HEK293 (cell line): ENCODE data around the gene FOXN1.
A peak's percentile ranks its signal among the peaks of the same experiment; 100 is the strongest.

Source experiments
- CTCF ChIA-PET: fragments of 350-600 bp; formaldehyde crosslinking; extraction: SDS; loops from one replicate; lab custom pipeline; 2021; ENCODE audit warnings: antibody characterized with exemption; lab: Yijun Ruan, JAX
- POLR2A ChIA-PET: fragments of 300-600 bp; formaldehyde crosslinking; extraction: SDS; loops from one replicate; lab custom pipeline; 2020; ENCODE audit warnings: antibody characterized with exemption, inconsistent platforms; lab: Yijun Ruan, JAX
- H3K27ac ChIP-seq: fragments of 200-500 bp; sonication (Bioruptor generic); 2 replicates; pipeline ENCODE4 v1.5.1; 2014; ENCODE audit warnings: low read depth, low read length, control low read depth, inconsistent platforms; ENCODE audit errors: extremely low read depth
- H3K36me3 ChIP-seq, 2 experiments: fragments of 200-500 bp in 1 of 2; sonication (Bioruptor generic) in 1 of 2; 1 replicate in 1 of 2; 2 replicates in 1 of 2; pipeline ENCODE4 v1.5.1; 2014 to 2017; ENCODE audit warnings: inconsistent platforms in 2 of 2, low read length in 2 of 2; ENCODE audit not compliant: control insufficient read depth in 2 of 2, insufficient read depth in 1 of 2
- H3K4me1 ChIP-seq: fragments of 200-500 bp; sonication (Bioruptor generic); 2 replicates; pipeline ENCODE4 v1.5.1; 2014; ENCODE audit warnings: mild to moderate bottlenecking, low read length, inconsistent platforms; ENCODE audit not compliant: control insufficient read depth, insufficient read depth
- H3K4me3 ChIP-seq: 2 replicates; pipeline ENCODE4 v1.5.1; 2011; ENCODE audit warnings: low read depth, mild to moderate bottlenecking, control low read depth, low read length, moderate library complexity
- H3K9me3 ChIP-seq: fragments of 200-500 bp; sonication (Bioruptor generic); 2 replicates; pipeline ENCODE4 v1.5.1; 2014; ENCODE audit warnings: low read depth, low read length, inconsistent platforms; ENCODE audit not compliant: control insufficient read depth, insufficient read depth
- BCL6B ChIP-seq: fragments of 450-650 bp; formaldehyde crosslinking; IDR thresholded peaks from 2 replicates; pipeline ENCODE4 v1.5.1; 2017; ENCODE audit warnings: missing biosample characterization, missing genetic modification characterization
- GFI1B ChIP-seq: fragments of 450-650 bp; formaldehyde crosslinking; IDR thresholded peaks from 2 replicates; pipeline ENCODE4 v1.5.1; 2016; ENCODE audit warnings: missing biosample characterization, missing genetic modification characterization
- OVOL3 ChIP-seq: fragments of 450-650 bp; formaldehyde crosslinking; IDR thresholded peaks from 2 replicates; pipeline ENCODE4 v1.5.1; 2016; ENCODE audit warnings: missing biosample characterization, missing genetic modification characterization
- SCRT1 ChIP-seq: fragments of 450-650 bp; formaldehyde crosslinking; IDR thresholded peaks from 2 replicates; pipeline ENCODE4 v1.5.1; 2016; ENCODE audit warnings: missing biosample characterization, missing genetic modification characterization, borderline replicate concordance
- SCRT2 ChIP-seq: fragments of 450-650 bp; formaldehyde crosslinking; IDR thresholded peaks from 2 replicates; pipeline ENCODE4 v1.5.1; 2016; ENCODE audit warnings: missing biosample characterization, missing genetic modification characterization
- TCF7L2 ChIP-seq: IDR thresholded peaks from 2 replicates; pipeline ENCODE4 v1.6.1; 2011; ENCODE audit warnings: low read depth, mild to moderate bottlenecking, inconsistent platforms, low read length, moderate library complexity, borderline replicate concordance
- ZBTB17 ChIP-seq: fragments of 450-650 bp; formaldehyde crosslinking; IDR thresholded peaks from 2 replicates; pipeline ENCODE4 v1.5.1; 2016; ENCODE audit warnings: missing biosample characterization, missing genetic modification characterization
- ZNF10 ChIP-seq: fragments of 450-650 bp; formaldehyde crosslinking; IDR thresholded peaks from 2 replicates; pipeline ENCODE4 v1.5.1; 2017; ENCODE audit warnings: missing biosample characterization, missing genetic modification characterization
- ZNF112 ChIP-seq: fragments of 450-650 bp; formaldehyde crosslinking; IDR thresholded peaks from 2 replicates; pipeline ENCODE4 v1.5.0; 2017; ENCODE audit warnings: missing biosample characterization, missing genetic modification characterization
- ZNF121 ChIP-seq: fragments of 450-650 bp; formaldehyde crosslinking; IDR thresholded peaks from 2 replicates; pipeline ENCODE4 v1.5.1; 2016; ENCODE audit warnings: missing biosample characterization, missing genetic modification characterization
- ZNF18 ChIP-seq: fragments of 450-650 bp; formaldehyde crosslinking; IDR thresholded peaks from 2 replicates; pipeline ENCODE4 v1.5.1; 2016; ENCODE audit warnings: missing biosample characterization, missing genetic modification characterization
- ZNF211 ChIP-seq: fragments of 450-650 bp; formaldehyde crosslinking; IDR thresholded peaks from 2 replicates; pipeline ENCODE4 v1.5.1; 2016; ENCODE audit warnings: low read depth, missing biosample characterization, missing genetic modification characterization
- ZNF214 ChIP-seq: fragments of 450-650 bp; formaldehyde crosslinking; IDR thresholded peaks from 2 replicates; pipeline ENCODE4 v1.5.1; 2017; ENCODE audit warnings: missing biosample characterization, mild to moderate bottlenecking, missing genetic modification characterization, borderline replicate concordance
- ZNF529 ChIP-seq: fragments of 450-650 bp; formaldehyde crosslinking; IDR thresholded peaks from 2 replicates; pipeline ENCODE4 v1.5.1; 2017; ENCODE audit warnings: missing genetic modification characterization, missing biosample characterization; ENCODE audit not compliant: insufficient replicate concordance
- ZNF585B ChIP-seq: fragments of 450-650 bp; formaldehyde crosslinking; IDR thresholded peaks from 2 replicates; pipeline ENCODE4 v1.5.1; 2016; ENCODE audit warnings: missing biosample characterization, missing genetic modification characterization
- ZNF596 ChIP-seq: fragments of 450-650 bp; IDR thresholded peaks from 2 replicates; pipeline ENCODE4 v1.5.0; 2018; ENCODE audit warnings: missing biosample characterization, mild to moderate bottlenecking, missing genetic modification characterization, moderate library complexity
- ZNF600 ChIP-seq: fragments of 450-650 bp; formaldehyde crosslinking; IDR thresholded peaks from 2 replicates; pipeline ENCODE4 v1.5.1; 2016; ENCODE audit warnings: missing biosample characterization, missing genetic modification characterization
- ZNF76 ChIP-seq: fragments of 450-650 bp; formaldehyde crosslinking; IDR thresholded peaks from 2 replicates; pipeline ENCODE4; 2016; ENCODE audit warnings: low read depth, missing biosample characterization, missing genetic modification characterization, borderline replicate concordance
- ZNF768 ChIP-seq: fragments of 450-650 bp; formaldehyde crosslinking; IDR thresholded peaks from 2 replicates; pipeline ENCODE4 v1.5.1; 2018; ENCODE audit warnings: missing biosample characterization, mild to moderate bottlenecking, missing genetic modification characterization
- ZNF777 ChIP-seq: fragments of 450-650 bp; formaldehyde crosslinking; IDR thresholded peaks from 2 replicates; pipeline ENCODE4 v1.5.1; 2017; ENCODE audit warnings: missing biosample characterization, missing genetic modification characterization, borderline replicate concordance
- ZNF843 ChIP-seq: fragments of 450-650 bp; formaldehyde crosslinking; IDR thresholded peaks from 2 replicates; pipeline ENCODE4 v1.5.1; 2016; ENCODE audit warnings: missing biosample characterization, missing genetic modification characterization
- ZSCAN16 ChIP-seq: fragments of 450-650 bp; formaldehyde crosslinking; IDR thresholded peaks from 2 replicates; pipeline ENCODE4 v1.5.1; 2016; ENCODE audit warnings: missing biosample characterization, missing genetic modification characterization

Gene FOXN1

GRCh38 chr17:28554565-28554964 is 48.4 kb downstream of the FOXN1 start:
- Histone ChIP-seq H3K27ac (no peak overlapping the region), H3K4me3 (no peak overlapping the region), H3K4me1 (peaks cover 14% of the 10 kb centered on the region), H3K36me3 (peaks cover 53 to 66% of the 10 kb centered on the region in 2 experiments), H3K9me3 (no peaks in the 10 kb centered on the region)
- CTCF ChIA-PET, result no interaction called here
- TF ChIP-seq ZNF600 (peak; percentile 76), ZNF10 (no peak)
- POLR2A ChIA-PET, result interaction anchor here (1.5 to 8.9 kb wide), 3 partner anchors 9 to 17 kb away, joined by 5 to 68 read pairs (median 5); partner anchors contain the start of gene PIGS

DNA sequence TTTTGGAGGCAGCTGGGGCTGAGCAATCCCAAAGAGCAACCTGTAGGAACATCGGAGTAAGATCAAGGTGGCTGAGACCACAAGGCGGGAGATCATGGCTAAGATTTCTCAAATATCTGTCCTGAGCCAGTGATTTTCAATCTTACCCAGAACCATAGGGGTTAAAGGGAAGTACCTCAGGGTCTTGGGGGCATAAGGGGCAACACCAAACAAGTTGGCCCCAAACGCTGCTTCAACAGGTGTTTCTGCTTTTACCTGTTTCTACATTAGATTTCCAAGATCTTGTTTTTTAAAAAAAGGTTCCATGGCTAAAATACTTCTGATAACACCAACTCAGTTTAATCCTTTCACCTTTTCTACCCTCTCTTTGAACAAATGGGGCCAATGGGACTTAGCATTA is 48.9 kb downstream of the FOXN1 start:
- TF ChIP-seq SCRT2 (peak; percentile 87), SCRT1 (peak; percentile 74; the same call in 1 of the 2 replicates), BCL6B (tag by site-specific recombination) (no peak)
- Histone ChIP-seq H3K4me3 (no peak overlapping the region), H3K9me3 (no peaks in the 10 kb centered on the region), H3K27ac (no peak overlapping the region), H3K36me3 (peaks cover 56 to 71% of the 10 kb centered on the region in 2 experiments), H3K4me1 (peaks cover 12% of the 10 kb centered on the region; the same call in 1 of the 2 replicates)
- ChIA-PET CTCF (no interaction called here), POLR2A (interaction anchor here (1.5 to 8.9 kb wide), 2 partner anchors 14 to 17 kb away, joined by 5 to 68 read pairs; partner anchors contain the start of gene PIGS)

DNA sequence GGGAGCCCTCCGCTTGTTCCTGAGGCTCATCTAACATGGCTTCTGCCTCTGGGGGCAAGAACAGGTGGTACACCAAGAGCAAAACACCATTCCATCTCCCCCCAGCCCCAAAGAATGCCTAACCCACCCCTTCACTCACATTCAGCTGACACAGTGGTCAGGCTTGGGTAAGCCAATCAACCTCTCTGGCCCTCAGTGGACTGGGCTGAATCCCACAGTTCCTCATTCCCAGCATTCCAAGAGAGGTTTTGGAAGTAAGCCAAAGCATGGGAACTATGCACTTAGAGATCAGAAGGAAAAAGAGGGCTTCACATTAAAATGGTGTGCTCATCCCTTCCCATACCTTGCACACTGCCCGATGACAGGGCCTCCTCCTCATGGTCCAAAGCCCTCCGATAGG is 57.3 kb downstream of the FOXN1 start:
- TF ChIP-seq ZNF112 (tag by site-specific recombination), result no peak
- TF ChIP-seq GFI1B (tag by site-specific recombination), result no peak
- TF ChIP-seq ZNF529 (tag by site-specific recombination), result no peak
- no peak for TF ChIP-seq ZNF596 (tag by site-specific recombination)
- TF ChIP-seq ZNF76 (tag by site-specific recombination), result no peak
- ChIA-PET POLR2A (interaction anchor here (1.2 to 1.8 kb wide), 2 partner anchors 10 to 13 kb away, joined by 5 read pairs; partner anchors contain the start of gene ALDOC), CTCF (interaction anchor here (0.6 kb wide), 1 partner anchor 25 kb away, joined by 3 read pairs; no protein-coding TSS in a partner anchor)
- H3K9me3 ChIP-seq, result no peaks in the 10 kb centered on the region
- no peak overlapping the region for H3K27ac ChIP-seq
- H3K4me1 ChIP-seq, result no peaks in the 10 kb centered on the region
- peaks cover 68 to 84% of the 10 kb centered on the region in 2 experiments for H3K36me3 ChIP-seq
- H3K4me3 ChIP-seq, result no peak overlapping the region

- H3K9me3 ChIP-seq, result no peaks in the 10 kb centered on the region
- no peak overlapping the region for H3K4me3 ChIP-seq
- H3K4me1 ChIP-seq, result peaks cover 11% of the 10 kb centered on the region
- CTCF ChIA-PET, result no interaction called here
- no peak for TF ChIP-seq ZNF777
- TF ChIP-seq, all 188 proteins: peak for 0
- POLR2A ChIA-PET, result interaction anchor here (0.8 to 1.7 kb wide), 2 partner anchors 9 to 13 kb away, joined by 4 to 5 read pairs; partner anchors contain the start of gene ALDOC
- H3K27ac ChIP-seq, result no peak overlapping the region
- peaks cover 38 to 63% of the 10 kb centered on the region in 2 experiments for H3K36me3 ChIP-seq
Observed at GRCh38 chr17:28567604-28568003, 61.5 kb downstream of the FOXN1 start.

- CTCF ChIA-PET, result interaction anchor here (0.6 to 4.5 kb wide), 5 partner anchors 9 to 79 kb away, joined by 3 to 26 read pairs (median 3); no protein-coding TSS in a partner anchor
- no peak for TF ChIP-seq ZSCAN16
- TF ChIP-seq ZNF121 (tag by site-specific recombination), result no peak
- no peak for TF ChIP-seq OVOL3 (tag by site-specific recombination)
- TF ChIP-seq ZNF18, result no peak
- TF ChIP-seq ZBTB17 (tag by site-specific recombination), result no peak
- TF ChIP-seq ZNF768 (tag by site-specific recombination), result no peak
- TF ChIP-seq ZNF211 (tag by site-specific recombination), result no peak
- no peak for TF ChIP-seq ZNF585B (tag by site-specific recombination)
- TF ChIP-seq ZNF843 (tag by site-specific recombination), result no peak
- no peak for TF ChIP-seq TCF7L2
- no peak for TF ChIP-seq ZNF214 (tag by site-specific recombination)
- Histone ChIP-seq H3K27ac (no peak overlapping the region), H3K9me3 (no peaks in the 10 kb centered on the region), H3K36me3 (peaks cover 32 to 53% of the 10 kb centered on the region in 2 experiments), H3K4me3 (no peak overlapping the region), H3K4me1 (peaks cover 11% of the 10 kb centered on the region)
- POLR2A ChIA-PET, result interaction anchor here (0.7 to 2.5 kb wide), 4 partner anchors 9 to 83 kb away, joined by 3 to 14 read pairs (median 4); no protein-coding TSS in a partner anchor
Observed at GRCh38 chr17:28569446-28569845, 63.3 kb downstream of the FOXN1 start.
